H9 (cell line): ENCODE results near the gene GPR35. TPM values are rescaled to one million over a fixed set of nuclear protein-coding genes. Genes with fewer than 3 reads are reported as not detected.

Experiments used
- DNase-seq: peaks from one replicate; pipeline ENCODE4 v3.0.0-alpha.2; 2017
- H2AFZ ChIP-seq: one replicate; pipeline ENCODE4 v1.6.1; 2013; ENCODE audit warnings: mild to moderate bottlenecking, low read length, control low read depth, moderate library complexity
- H2AK5ac ChIP-seq: 2 replicates; pipeline ENCODE4 v1.6.1; 2013; ENCODE audit warnings: low read length, control low read depth, mixed read lengths; ENCODE audit not compliant: insufficient read length
- H2BK120ac ChIP-seq: one replicate; pipeline ENCODE4 v1.6.1; 2013; ENCODE audit warnings: low read depth, mild to moderate bottlenecking, low read length, control low read depth, inconsistent platforms; ENCODE audit not compliant: poor library complexity, severe bottlenecking
- H2BK12ac ChIP-seq: 2 replicates; pipeline ENCODE4 v1.6.1; 2013; ENCODE audit warnings: low read length, control low read depth, mixed read lengths, low read depth; ENCODE audit not compliant: insufficient read length
- H2BK15ac ChIP-seq: 2 replicates; pipeline ENCODE4 v1.6.1; 2013; ENCODE audit warnings: low read depth, low read length, control low read depth
- H2BK20ac ChIP-seq: one replicate; pipeline ENCODE4 v1.6.1; 2013; ENCODE audit warnings: low read depth, mild to moderate bottlenecking, low read length, control low read depth, inconsistent platforms; ENCODE audit not compliant: poor library complexity, severe bottlenecking
- H2BK5ac ChIP-seq: 2 replicates; pipeline ENCODE4 v1.6.1; 2013; ENCODE audit warnings: low read length, control low read depth, mixed read lengths; ENCODE audit not compliant: insufficient read length
- H3K14ac ChIP-seq: 2 replicates; pipeline ENCODE4 v1.6.1; 2013; ENCODE audit warnings: low read length, control low read depth; ENCODE audit not compliant: insufficient read depth
- H3K18ac ChIP-seq: 2 replicates; pipeline ENCODE4 v1.6.1; 2013; ENCODE audit warnings: low read depth, mild to moderate bottlenecking, mixed read lengths, low read length, control low read depth; ENCODE audit not compliant: insufficient read length
- H3K23ac ChIP-seq: 2 replicates; pipeline ENCODE4 v1.6.1; 2013; ENCODE audit warnings: low read length, control low read depth, mixed read lengths, low read depth; ENCODE audit not compliant: insufficient read length
- H3K23me2 ChIP-seq: 2 replicates; pipeline ENCODE4 v1.6.1; 2013; ENCODE audit warnings: low read depth, mild to moderate bottlenecking, mixed read lengths, low read length, control low read depth; ENCODE audit not compliant: insufficient read length, poor library complexity, severe bottlenecking
- H3K27ac ChIP-seq: 2 replicates; pipeline ENCODE4 v1.5.1; 2013; ENCODE audit warnings: low read length, control low read depth, mixed read lengths, low read depth; ENCODE audit not compliant: insufficient read length
- H3K27me3 ChIP-seq: 2 replicates; pipeline ENCODE4 v1.6.1; 2013; ENCODE audit warnings: low read length, control low read depth, inconsistent platforms; ENCODE audit not compliant: insufficient read depth
- H3K4ac ChIP-seq: 2 replicates; pipeline ENCODE4 v1.6.1; 2013; ENCODE audit warnings: low read depth, mild to moderate bottlenecking, control low read depth, inconsistent platforms, low read length, moderate library complexity
- H3K4me1 ChIP-seq: 2 replicates; pipeline ENCODE4 v1.6.1; 2013; ENCODE audit warnings: low read length, control low read depth, inconsistent platforms; ENCODE audit not compliant: insufficient read depth
- H3K4me2 ChIP-seq: 2 replicates; pipeline ENCODE4 v1.6.1; 2013; ENCODE audit warnings: low read length, control low read depth, mixed read lengths; ENCODE audit not compliant: insufficient read length, insufficient read depth
- H3K56ac ChIP-seq: 2 replicates; pipeline ENCODE4 v1.6.1; 2013; ENCODE audit warnings: low read depth, mild to moderate bottlenecking, mixed read lengths, low read length, control low read depth; ENCODE audit not compliant: insufficient read length
- H3K79me1 ChIP-seq: 2 replicates; pipeline ENCODE4 v1.6.1; 2013; ENCODE audit warnings: low read depth, mild to moderate bottlenecking, moderate library complexity, low read length, control low read depth, inconsistent platforms; ENCODE audit not compliant: insufficient read depth, poor library complexity, severe bottlenecking
- H3K79me2 ChIP-seq: 2 replicates; pipeline ENCODE4 v1.6.1; 2013; ENCODE audit warnings: low read length, control low read depth, inconsistent platforms; ENCODE audit not compliant: insufficient read depth
- H3K9ac ChIP-seq: 2 replicates; pipeline ENCODE4 v1.6.1; 2013; ENCODE audit warnings: low read length, control low read depth, mixed read lengths; ENCODE audit not compliant: insufficient read length; ENCODE audit errors: extremely low read depth
- H3K9me3 ChIP-seq: one replicate; pipeline ENCODE4 v1.6.1; 2013; ENCODE audit warnings: low read depth, low read length, inconsistent platforms; ENCODE audit not compliant: control insufficient read depth
- H3T11ph ChIP-seq: one replicate; pipeline ENCODE4 v1.6.1; 2013; ENCODE audit warnings: mild to moderate bottlenecking, low read length, control low read depth, inconsistent platforms
- H4K20me1 ChIP-seq: one replicate; pipeline ENCODE4 v1.6.1; 2013; ENCODE audit not compliant: control insufficient read depth, insufficient read length, insufficient read depth
- H4K5ac ChIP-seq: 2 replicates; pipeline ENCODE4 v1.6.1; 2013; ENCODE audit warnings: low read depth, mild to moderate bottlenecking, mixed read lengths, low read length, control low read depth; ENCODE audit not compliant: insufficient read length
- H4K8ac ChIP-seq: replicated peaks from 2 replicates; pipeline ENCODE4 v1.6.1; 2013; ENCODE audit warnings: low read length, control low read depth, mixed read lengths, low read depth; ENCODE audit not compliant: insufficient read length
- H4K91ac ChIP-seq: 2 replicates; pipeline ENCODE4 v1.6.1; 2013; ENCODE audit warnings: low read depth, mild to moderate bottlenecking, moderate library complexity, mixed read lengths, low read length, control low read depth; ENCODE audit not compliant: insufficient read length
- H3K27ac Mint-ChIP-seq, 3 experiments: 2 replicates in 2 of 3; 3 replicates in 1 of 3; pipeline ENCODE4 v1.8.0; 2020 to 2021; ENCODE audit warnings: mixed read lengths in 3 of 3, mild to moderate bottlenecking in 1 of 3, moderate library complexity in 1 of 3
- H3K27me3 Mint-ChIP-seq: 2 replicates; pipeline ENCODE4 v1.8.0; 2021; ENCODE audit warnings: low read depth, mild to moderate bottlenecking, moderate library complexity, mixed read lengths
- H3K36me3 Mint-ChIP-seq, 3 experiments: 2 replicates in 2 of 3; 3 replicates in 1 of 3; pipeline ENCODE4 v1.8.0; 2020 to 2021; ENCODE audit warnings: low read depth in 3 of 3, mixed read lengths in 3 of 3; ENCODE audit not compliant: insufficient read depth in 1 of 3
- H3K4me1 Mint-ChIP-seq, 2 experiments: 2 replicates each; pipeline ENCODE4 v1.8.0; 2020; ENCODE audit warnings: mixed read lengths in 2 of 2
- H3K4me3 Mint-ChIP-seq, 2 experiments: 2 replicates in 1 of 2; 3 replicates in 1 of 2; pipeline ENCODE4 v1.8.0; 2020 to 2021; ENCODE audit warnings: mild to moderate bottlenecking in 2 of 2, mixed read lengths in 2 of 2, moderate library complexity in 1 of 2
- H3K9me3 Mint-ChIP-seq, 2 experiments: 2 replicates in 1 of 2; 3 replicates in 1 of 2; pipeline ENCODE4 v1.8.0; 2020; ENCODE audit warnings: mild to moderate bottlenecking in 2 of 2, mixed read lengths in 2 of 2, moderate library complexity in 1 of 2
- CTCF ChIP-seq: fragments of 200-600 bp; sonication (generic); conservative IDR thresholded peaks from 3 replicates; pipeline ENCODE4 v1.8.0; 2021; ENCODE audit warnings: antibody characterized with exemption, mild to moderate bottlenecking
- WGBS: extraction: QIAGEN DNeasy Blood & Tissue Kit; methylation state at CpG from one replicate; pipeline ENCODE4 v1.1.7; 2013; ENCODE audit warnings: missing lambda C conversion rate, low lambda C conversion rate, mixed read lengths; ENCODE audit not compliant: insufficient read length; ENCODE audit errors: extremely low coverage; 5-methylcytosine and 5-hydroxymethylcytosine counted together
- total RNA-seq: library from RNA; stranded (reverse); gene quantifications from 2 replicates; pipeline ENCODE4 v1.2.1, GENCODE V29; 2021

GPR35 gene
- total RNA-seq, 1 experiment from 2014 or later: 1.4 TPM

GRCh38 chr2:240598311-240598911, 26.9 kb upstream of the GPR35 start:
- Histone ChIP-seq H3K4me2 (no peak overlapping the region), H3K27me3 (no peaks in the 10 kb centered on the region), H3K79me2 (no peaks in the 10 kb centered on the region), H3K23me2 (no peaks in the 10 kb centered on the region), H2BK12ac (no peak overlapping the region), H3K14ac (no peak overlapping the region), H3K18ac (no peak overlapping the region), H2AFZ (no peak overlapping the region), H4K8ac (no peak overlapping the region), H3K4ac (no peak overlapping the region), H3K79me1 (no peaks in the 10 kb centered on the region), H3K9me3 (no peaks in the 10 kb centered on the region), H2BK120ac (no peak overlapping the region), H3K4me1 (no peaks in the 10 kb centered on the region), H2BK5ac (no peak overlapping the region), H4K91ac (no peak overlapping the region), H3K23ac (no peak overlapping the region), H3K56ac (no peak overlapping the region), H3T11ph (no peak overlapping the region), H2AK5ac (no peak overlapping the region), H2BK20ac (no peak overlapping the region), H2BK15ac (no peak overlapping the region), H4K5ac (no peak overlapping the region), H4K20me1 (no peaks in the 10 kb centered on the region), H3K27ac (no peak overlapping the region), H3K9ac (no peak overlapping the region)
- Mint-ChIP-seq H3K27me3 (no peaks in the 10 kb centered on the region), H3K27ac (no peak overlapping the region), H3K9me3 (no peaks in the 10 kb centered on the region), H3K4me3 (no peak overlapping the region), H3K4me1 (no peaks in the 10 kb centered on the region), H3K36me3 (peaks cover 0 to 13% (median 0%) of the 10 kb centered on the region in 3 experiments; a peak in 3 of 7 replicates)
- WGBS: no CpG with 5 or more reads among the region's 17 CpGs
- no peak for DNase-seq
- no peak for TF ChIP-seq CTCF
